ENCODE measurements around the gene SEMA3F.
"Not testable (repeated sequence)": the region's sequence is repeated elsewhere in the genome, so short reads cannot be mapped to it uniquely, and the experiment has no call there.

- not testable (repeated sequence) for TF ChIP-seq POLR2A, CTCF (IDR thresholded peaks at IDR 0.05)
These were observed 73.2 kb downstream of the SEMA3F start for GRCh38 chr3:50228184-50228763.
